ENCODE results near the gene SAFB2. TPM values are rescaled to one million over a fixed set of nuclear protein-coding genes. Genes with fewer than 3 reads are reported as not detected.

The SAFB2 gene
- polyA plus RNA-seq, 1 of the 3 experiments (the other 2 are of a cell fraction), result 37.7 TPM

GRCh38 chr19:5571777-5572176 lies 50.8 kb downstream of the SAFB2 start:
- ChIA-PET CTCF (no interaction called here), POLR2A (no interaction called here)
- DNase-seq, result no peak
- no peaks in the 10 kb centered on the region for H3K9me3 ChIP-seq
- H3K4me2 ChIP-seq, result no peak overlapping the region
- no peak overlapping the region for H3K4me3 ChIP-seq (ENCODE audit: low read depth in 2 of 2, low read length in 1 of 2)
- peaks cover 2% of the 10 kb centered on the region for H3F3A ChIP-seq (replicated peaks; ENCODE audit: insufficient read depth)
- H2AFZ ChIP-seq (ENCODE audit: low read depth), result no peak overlapping the region
- no peaks in the 10 kb centered on the region for H4K20me1 ChIP-seq (ENCODE audit: insufficient read depth)
- H3K9me2 ChIP-seq, result no peaks in the 10 kb centered on the region
- TF ChIP-seq RFX5 (IDR thresholded peaks at IDR 0.05; ENCODE audit: low read length), result no peak
- no peak for TF ChIP-seq USF1 (IDR thresholded peaks at IDR 0.05; ENCODE audit: borderline replicate concordance, low read depth)
- TF ChIP-seq USF2 (IDR thresholded peaks at IDR 0.05; ENCODE audit: borderline replicate concordance, low read depth, low read length), result no peak
- TF ChIP-seq EP300 (IDR thresholded peaks at IDR 0.05; ENCODE audit: borderline replicate concordance in 1 of 2, low read depth in 1 of 2, low read length in 1 of 2), result no peak
- TF ChIP-seq ELF1 (IDR thresholded peaks at IDR 0.05), result no peak
- no peak for TF ChIP-seq MAX (IDR thresholded peaks at IDR 0.05; ENCODE audit: low read depth)
- no peak for TF ChIP-seq EZH2phosphoT487 (IDR thresholded peaks at IDR 0.05; ENCODE audit: borderline replicate concordance, low read depth)
- H3K79me2 ChIP-seq (ENCODE audit: insufficient read depth), result no peaks in the 10 kb centered on the region
- no peak overlapping the region for H3K9ac ChIP-seq
- no peaks in the 10 kb centered on the region for H3K36me3 ChIP-seq (replicated peaks in 1 of 2; ENCODE audit: control insufficient read depth in 1 of 2, insufficient read depth in 2 of 2, low read length in 1 of 2)
- WGBS (ENCODE audit: low lambda C conversion rate), result 95% methylated on average over 3 of the region's 3 CpGs
- H3K27me3 ChIP-seq (ENCODE audit: insufficient read depth), result peaks cover 12% of the 10 kb centered on the region
- no peak overlapping the region for H3K27ac ChIP-seq (ENCODE audit: low read depth in 2 of 2, low read length in 1 of 2)
- H3K4me1 ChIP-seq (ENCODE audit: control insufficient read depth in 1 of 2, insufficient read depth in 2 of 2, low read depth in 1 of 2, low read length in 1 of 2), result no peaks in the 10 kb centered on the region

- H4K20me1 ChIP-seq (ENCODE audit: insufficient read depth), result no peaks in the 10 kb centered on the region
- WGBS (ENCODE audit: low lambda C conversion rate), result 16% methylated on average over 15 of the region's 40 CpGs
- no peaks in the 10 kb centered on the region for H3F3A ChIP-seq (replicated peaks; ENCODE audit: insufficient read depth)
- H3K9ac ChIP-seq, result no peak overlapping the region
- H3K79me2 ChIP-seq (ENCODE audit: insufficient read depth), result no peaks in the 10 kb centered on the region
- no peaks in the 10 kb centered on the region for H3K36me3 ChIP-seq (replicated peaks in 1 of 2; ENCODE audit: control insufficient read depth in 1 of 2, insufficient read depth in 2 of 2, low read length in 1 of 2)
- no peak for DNase-seq
- no peak overlapping the region for H2AFZ ChIP-seq (ENCODE audit: low read depth)
- ChIA-PET POLR2A (no interaction called here), CTCF (interaction anchor here (0.6 to 1.2 kb wide), 4 partner anchors 9 to 127 kb away, joined by 3 to 4 read pairs (median 4); no protein-coding TSS in a partner anchor)
- H3K4me2 ChIP-seq, result no peak overlapping the region
- no peaks in the 10 kb centered on the region for H3K9me2 ChIP-seq
- peaks cover 28% of the 10 kb centered on the region for H3K27me3 ChIP-seq (ENCODE audit: insufficient read depth)
- TF ChIP-seq ELF1 (IDR thresholded peaks at IDR 0.05) (no peak), REST (IDR thresholded peaks at IDR 0.05; ENCODE audit: low read depth, low read length) (no peak), RCOR1 (IDR thresholded peaks at IDR 0.05; ENCODE audit: low read length) (no peak), FOXM1 (IDR thresholded peaks at IDR 0.05; ENCODE audit: low read depth) (no peak), CHD2 (IDR thresholded peaks at IDR 0.05; ENCODE audit: low read length, partially characterized antibody) (no peak), ZBTB33 (IDR thresholded peaks at IDR 0.05; ENCODE audit: borderline replicate concordance, low read depth) (no peak), MEF2A (IDR thresholded peaks at IDR 0.05; ENCODE audit: borderline replicate concordance, low read depth) (no peak), SMC3 (IDR thresholded peaks at IDR 0.05; ENCODE audit: low read depth, low read length) (no peak), EZH2phosphoT487 (IDR thresholded peaks at IDR 0.05; ENCODE audit: borderline replicate concordance, low read depth) (no peak), MXI1 (IDR thresholded peaks at IDR 0.05; ENCODE audit: low read depth, low read length) (no peak), FOSL2 (IDR thresholded peaks at IDR 0.05; ENCODE audit: borderline replicate concordance, low read depth) (no peak), JUND (IDR thresholded peaks at IDR 0.05) (no peak)
- no peaks in the 10 kb centered on the region for H3K9me3 ChIP-seq
- H3K27ac ChIP-seq (ENCODE audit: low read depth in 2 of 2, low read length in 1 of 2), result no peak overlapping the region
- no peaks in the 10 kb centered on the region; a peak in 1 of 4 replicates for H3K4me1 ChIP-seq (ENCODE audit: control insufficient read depth in 1 of 2, insufficient read depth in 2 of 2, low read depth in 1 of 2, low read length in 1 of 2)
- H3K4me3 ChIP-seq (ENCODE audit: low read depth in 2 of 2, low read length in 1 of 2), result 0 out of 4 replicates have a peak overlapping the region, but pooled peaks of 1 of the 2 experiments have one; percentile 4
These were observed 54.6 kb downstream of the SAFB2 start for GRCh38 chr19:5567970-5568407.
